ENCODE results near the gene CTNND2.

GRCh38 chr5:11157132-11157531, 747.1 kb downstream of the CTNND2 start:
- no peak for TF ChIP-seq POLR2A (IDR thresholded peaks at IDR 0.05)
- TF ChIP-seq, protein P1, sequence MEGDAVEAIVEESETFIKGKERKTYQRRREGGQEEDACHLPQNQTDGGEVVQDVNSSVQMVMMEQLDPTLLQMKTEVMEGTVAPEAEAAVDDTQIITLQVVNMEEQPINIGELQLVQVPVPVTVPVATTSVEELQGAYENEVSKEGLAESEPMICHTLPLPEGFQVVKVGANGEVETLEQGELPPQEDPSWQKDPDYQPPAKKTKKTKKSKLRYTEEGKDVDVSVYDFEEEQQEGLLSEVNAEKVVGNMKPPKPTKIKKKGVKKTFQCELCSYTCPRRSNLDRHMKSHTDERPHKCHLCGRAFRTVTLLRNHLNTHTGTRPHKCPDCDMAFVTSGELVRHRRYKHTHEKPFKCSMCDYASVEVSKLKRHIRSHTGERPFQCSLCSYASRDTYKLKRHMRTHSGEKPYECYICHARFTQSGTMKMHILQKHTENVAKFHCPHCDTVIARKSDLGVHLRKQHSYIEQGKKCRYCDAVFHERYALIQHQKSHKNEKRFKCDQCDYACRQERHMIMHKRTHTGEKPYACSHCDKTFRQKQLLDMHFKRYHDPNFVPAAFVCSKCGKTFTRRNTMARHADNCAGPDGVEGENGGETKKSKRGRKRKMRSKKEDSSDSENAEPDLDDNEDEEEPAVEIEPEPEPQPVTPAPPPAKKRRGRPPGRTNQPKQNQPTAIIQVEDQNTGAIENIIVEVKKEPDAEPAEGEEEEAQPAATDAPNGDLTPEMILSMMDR (IDR thresholded peaks at IDR 0.05) = no peak

Measured in Peyer's patch (tissue), 4 donors.